ENCODE results near the gene CCDC15.
"Not testable (repeated sequence)": the region's sequence is repeated elsewhere in the genome, so short reads cannot be mapped to it uniquely, and the experiment has no call there.

The CCDC15 gene

GRCh38 chr11:124942466-124943253 is 11.3 kb upstream of the CCDC15 start:
- no peak for DNase-seq

- no peak for DNase-seq
Measured at GRCh38 chr11:124943254-124943616, 10.8 kb upstream of the CCDC15 start.

GRCh38 chr11:124943741-124944140 is 10.3 kb upstream of the CCDC15 start:
- no peak for DNase-seq

DNA sequence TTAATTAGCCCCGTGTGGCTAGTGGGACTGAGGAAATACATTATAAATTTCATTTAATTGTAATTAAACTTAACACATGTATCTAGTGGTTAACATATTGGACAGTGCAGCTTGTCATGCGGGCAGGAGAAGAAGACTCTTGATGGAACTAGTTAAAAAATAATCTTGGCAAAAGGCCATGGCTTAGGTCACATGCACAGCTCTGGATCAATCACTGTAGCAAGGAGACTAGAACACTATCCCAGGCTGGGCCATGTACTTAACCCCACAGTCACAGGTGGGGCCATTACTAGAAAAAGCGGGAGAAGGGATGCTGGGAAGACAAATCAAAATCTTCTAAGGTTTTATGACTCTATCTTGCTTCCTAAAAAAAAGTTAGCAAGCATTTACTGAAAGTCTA is 9.4 kb upstream of the CCDC15 start:
- no peak for DNase-seq

GRCh38 chr11:124945826-124946225 is 8.2 kb upstream of the CCDC15 start:
- DNase-seq, result no peak

- DNase-seq, result no peak
Measured at GRCh38 chr11:124946735-124947141, 7.3 kb upstream of the CCDC15 start.

GRCh38 chr11:124950601-124951330 is 3.2 kb upstream of the CCDC15 start:
- no peak for DNase-seq

GRCh38 chr11:124951341-124951740 is 2.7 kb upstream of the CCDC15 start:
- no peak for DNase-seq

DNA sequence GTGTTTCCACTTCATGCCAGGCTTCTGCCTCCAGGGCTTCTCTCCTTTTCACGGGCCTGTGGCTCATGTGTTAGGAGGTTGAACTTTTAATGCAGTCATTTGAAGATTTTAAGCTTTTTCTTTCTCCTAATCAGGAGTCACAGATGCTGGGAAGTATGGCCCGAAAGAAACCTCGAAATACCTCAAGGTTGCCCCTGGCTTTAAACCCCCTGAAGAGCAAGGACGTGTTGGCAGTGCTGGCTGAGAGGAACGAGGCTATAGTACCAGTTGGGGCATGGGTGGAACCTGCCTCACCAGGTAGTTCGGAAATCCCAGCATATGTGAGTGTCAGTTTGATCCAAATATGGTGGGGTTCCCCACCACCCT is 571 bp downstream of the CCDC15 start:
- no peak for DNase-seq

GRCh38 chr11:124955035-124955434 is 1.0 kb downstream of the CCDC15 start:
- DNase-seq, result no peak

GRCh38 chr11:124961972-124962609 is 8.1 kb downstream of the CCDC15 start:
- peak; percentile 78 to 85 for DNase-seq

DNA sequence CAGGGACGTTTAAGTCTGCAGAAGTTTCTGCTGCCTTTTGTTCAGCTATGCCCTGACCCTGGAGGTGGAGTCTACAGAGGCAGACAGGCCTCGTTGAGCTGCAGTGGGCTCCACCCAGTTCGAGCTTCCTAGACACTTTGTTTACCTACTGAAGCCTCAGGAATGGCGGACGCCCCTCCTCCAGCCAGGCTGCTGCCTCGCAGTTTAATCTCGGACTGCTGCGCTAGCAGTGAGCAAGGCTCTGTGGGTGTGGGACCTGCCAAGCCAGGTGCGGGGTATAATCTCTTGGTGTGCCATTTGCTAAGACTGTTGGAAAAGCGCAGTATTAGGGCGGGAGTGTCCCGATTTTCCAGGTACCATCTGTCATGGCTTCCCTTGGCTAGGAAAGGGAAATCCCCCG is 14.2 kb downstream of the CCDC15 start:
- DNase-seq, result not testable (repeated sequence)

DNA sequence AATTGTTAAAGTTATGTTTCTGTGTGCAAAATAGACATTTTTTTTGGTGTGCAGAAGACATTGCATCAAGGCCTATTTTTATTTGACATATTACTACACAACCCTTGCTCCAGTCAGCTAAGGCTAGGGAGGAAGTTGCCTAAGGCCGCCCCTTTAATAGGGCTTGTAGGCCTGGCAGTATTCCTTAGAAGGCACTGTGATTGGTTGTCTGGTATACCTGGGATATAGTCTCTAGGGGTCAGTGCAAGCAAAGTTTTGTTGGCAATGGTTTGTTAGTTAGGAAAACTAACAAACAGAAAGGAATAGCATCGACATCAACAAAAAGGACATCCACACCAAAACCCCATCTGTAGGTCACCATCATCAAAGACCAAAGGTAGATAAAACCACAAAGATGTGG is 16.9 kb downstream of the CCDC15 start:
- DNase-seq, result peak; percentile 75 to 83

DNA sequence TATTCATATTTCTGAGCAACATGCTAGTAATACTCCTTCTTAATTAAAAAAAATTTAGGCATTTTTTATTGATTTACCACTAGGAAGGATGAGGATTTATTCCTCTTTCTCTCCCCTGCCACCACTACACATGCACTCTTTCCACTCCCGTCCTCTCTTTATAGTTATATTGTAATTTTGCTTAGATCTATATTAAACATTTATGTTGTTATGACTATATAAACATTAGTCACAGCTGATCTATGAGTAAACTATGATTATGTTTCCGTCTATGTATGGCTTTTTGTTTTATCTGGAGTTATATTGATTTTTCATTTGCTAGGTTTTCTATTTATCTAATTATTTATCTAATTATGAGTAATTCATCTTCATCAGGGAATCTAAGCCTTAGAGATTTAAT is 17.8 kb downstream of the CCDC15 start:
- no peak for DNase-seq

DNA sequence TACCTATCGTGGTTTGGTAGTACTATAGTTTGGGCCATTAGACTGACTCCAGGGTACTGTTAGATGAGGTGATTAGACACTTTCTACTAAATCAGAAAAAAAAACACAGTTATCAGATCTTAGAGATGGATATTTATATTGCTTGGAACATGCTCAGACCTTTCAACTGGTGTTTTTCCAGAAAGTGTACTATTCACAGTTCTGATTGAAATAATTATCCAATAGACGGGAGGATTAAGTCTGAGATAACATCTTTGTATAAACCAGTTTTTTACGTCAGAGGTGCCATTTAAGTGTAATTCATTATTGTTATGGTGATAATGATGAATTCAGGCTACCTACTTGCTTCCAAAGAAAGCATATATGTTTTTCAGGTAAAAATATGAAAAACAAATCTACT is 22.5 kb downstream of the CCDC15 start:
- no peak for DNase-seq

DNA sequence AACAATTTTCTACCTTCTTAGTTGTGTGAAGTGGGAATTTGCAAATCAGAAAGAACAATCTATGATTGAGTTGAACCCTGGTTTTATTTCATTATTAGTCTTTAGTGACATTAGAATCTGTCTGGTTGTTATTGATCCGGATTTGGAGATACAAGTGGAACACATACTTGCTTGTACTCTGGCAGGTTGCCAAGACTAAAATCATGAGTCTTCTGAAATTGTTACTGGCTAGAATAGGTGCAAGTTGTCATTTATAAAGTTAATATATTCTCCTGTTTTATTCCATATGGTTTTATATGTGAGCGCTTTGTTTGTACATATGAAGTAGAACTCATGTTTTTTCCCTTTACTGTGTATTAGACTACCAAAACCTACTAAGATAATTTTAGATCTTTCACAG is 23.0 kb downstream of the CCDC15 start:
- DNase-seq, result no peak

GRCh38 chr11:124978316-124978715 is 24.3 kb downstream of the CCDC15 start:
- DNase-seq, result no peak

GRCh38 chr11:124982043-124982442 is 28.0 kb downstream of the CCDC15 start:
- no peak for DNase-seq

- DNase-seq, result no peak
Measured at GRCh38 chr11:124983674-124984511, 29.9 kb downstream of the CCDC15 start.

DNA sequence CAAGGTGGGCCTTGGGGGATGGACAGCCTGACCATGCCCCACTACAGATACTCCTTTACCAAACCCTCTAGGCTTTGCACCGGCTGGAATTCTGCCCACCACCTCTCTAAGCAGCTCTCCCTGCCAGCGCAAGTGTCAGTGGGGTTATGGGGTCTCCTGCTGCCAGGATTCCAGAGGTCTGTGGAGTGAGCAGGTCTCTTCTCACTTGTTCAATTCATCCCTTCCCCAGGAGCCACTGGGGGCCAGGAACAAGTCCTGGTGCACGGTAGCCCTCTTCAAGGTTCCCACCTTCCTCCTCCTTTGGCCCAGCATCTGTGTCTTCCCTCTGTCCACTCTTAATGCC is 30.5 kb downstream of the CCDC15 start:
- DNase-seq, result no peak

- DNase-seq, result no peak
Measured at GRCh38 chr11:124987096-124987495, 33.1 kb downstream of the CCDC15 start.

DNA sequence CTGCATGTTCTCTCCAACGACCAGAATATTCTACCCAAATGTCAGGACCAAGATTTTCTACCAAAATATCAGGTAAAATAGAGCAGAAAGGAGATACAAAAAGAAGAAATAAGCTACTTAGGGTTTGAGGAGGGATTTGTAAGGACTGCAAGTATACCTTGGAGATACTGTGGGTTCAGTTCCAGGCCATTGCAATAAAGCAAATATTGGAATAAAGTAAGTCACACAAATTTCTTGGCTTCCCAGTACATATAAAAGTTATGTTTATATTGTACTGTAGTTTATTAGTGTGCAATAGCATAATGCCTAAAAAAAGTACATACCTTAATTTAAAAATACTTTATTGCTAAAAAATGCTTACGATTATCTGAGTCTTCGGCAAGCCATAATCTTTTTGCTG is 34.1 kb downstream of the CCDC15 start:
- DNase-seq, result no peak
